Measurements from ENCODE around the gene GALNT11. TPM values are rescaled to one million over a fixed set of nuclear protein-coding genes. Genes with fewer than 3 reads are reported as not detected.

GALNT11 gene
- total and polyA plus RNA-seq, 2 of the 4 experiments (the other 2 are of a cell fraction) = 24.4 to 29.3 TPM

DNA sequence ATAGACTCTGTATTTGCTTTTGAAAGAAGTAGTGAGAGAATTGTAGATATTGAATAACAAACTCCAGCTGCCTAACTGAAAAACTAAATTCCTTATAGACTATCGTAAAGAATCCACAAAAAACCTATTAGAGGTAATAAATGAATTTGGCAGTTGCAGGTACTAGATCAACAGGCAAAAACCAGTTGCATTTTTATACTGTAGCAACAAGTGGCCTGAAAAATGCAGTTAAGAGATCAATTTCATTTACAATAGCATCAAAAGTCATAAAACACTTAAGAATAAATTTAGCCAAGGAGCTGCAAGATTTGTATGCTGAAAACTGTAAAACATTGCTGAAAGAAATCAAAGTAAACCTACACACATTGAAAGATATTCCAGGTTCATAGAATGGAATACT lies 70.3 kb downstream of the GALNT11 start:
- in situ Hi-C loops (cut with MboI; ENCODE audit: low sequenced_read_pairs) = no loop called here
- TF ChIP-seq, protein P1, sequence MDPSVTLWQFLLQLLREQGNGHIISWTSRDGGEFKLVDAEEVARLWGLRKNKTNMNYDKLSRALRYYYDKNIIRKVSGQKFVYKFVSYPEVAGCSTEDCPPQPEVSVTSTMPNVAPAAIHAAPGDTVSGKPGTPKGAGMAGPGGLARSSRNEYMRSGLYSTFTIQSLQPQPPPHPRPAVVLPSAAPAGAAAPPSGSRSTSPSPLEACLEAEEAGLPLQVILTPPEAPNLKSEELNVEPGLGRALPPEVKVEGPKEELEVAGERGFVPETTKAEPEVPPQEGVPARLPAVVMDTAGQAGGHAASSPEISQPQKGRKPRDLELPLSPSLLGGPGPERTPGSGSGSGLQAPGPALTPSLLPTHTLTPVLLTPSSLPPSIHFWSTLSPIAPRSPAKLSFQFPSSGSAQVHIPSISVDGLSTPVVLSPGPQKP (IDR thresholded peaks at IDR 0.05; ENCODE audit: borderline replicate concordance, low read depth, low read length) = no peak
- TF ChIP-seq, protein P2, sequence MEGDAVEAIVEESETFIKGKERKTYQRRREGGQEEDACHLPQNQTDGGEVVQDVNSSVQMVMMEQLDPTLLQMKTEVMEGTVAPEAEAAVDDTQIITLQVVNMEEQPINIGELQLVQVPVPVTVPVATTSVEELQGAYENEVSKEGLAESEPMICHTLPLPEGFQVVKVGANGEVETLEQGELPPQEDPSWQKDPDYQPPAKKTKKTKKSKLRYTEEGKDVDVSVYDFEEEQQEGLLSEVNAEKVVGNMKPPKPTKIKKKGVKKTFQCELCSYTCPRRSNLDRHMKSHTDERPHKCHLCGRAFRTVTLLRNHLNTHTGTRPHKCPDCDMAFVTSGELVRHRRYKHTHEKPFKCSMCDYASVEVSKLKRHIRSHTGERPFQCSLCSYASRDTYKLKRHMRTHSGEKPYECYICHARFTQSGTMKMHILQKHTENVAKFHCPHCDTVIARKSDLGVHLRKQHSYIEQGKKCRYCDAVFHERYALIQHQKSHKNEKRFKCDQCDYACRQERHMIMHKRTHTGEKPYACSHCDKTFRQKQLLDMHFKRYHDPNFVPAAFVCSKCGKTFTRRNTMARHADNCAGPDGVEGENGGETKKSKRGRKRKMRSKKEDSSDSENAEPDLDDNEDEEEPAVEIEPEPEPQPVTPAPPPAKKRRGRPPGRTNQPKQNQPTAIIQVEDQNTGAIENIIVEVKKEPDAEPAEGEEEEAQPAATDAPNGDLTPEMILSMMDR (conservative IDR thresholded peaks at IDR 0.05; ENCODE audit: low read depth, low read length) = no peak
- TF ChIP-seq MAFK (IDR thresholded peaks at IDR 0.05; ENCODE audit: low read depth, low read length) (no peak), BHLHE40 (IDR thresholded peaks at IDR 0.05; ENCODE audit: low read depth, low read length) (no peak), RFX5 (IDR thresholded peaks at IDR 0.05; ENCODE audit: low read depth, low read length) (no peak), CEBPB (IDR thresholded peaks at IDR 0.05; ENCODE audit: low read depth, low read length) (no peak), MAZ (IDR thresholded peaks at IDR 0.05; ENCODE audit: borderline replicate concordance, low read depth, low read length) (no peak), CHD1 (IDR thresholded peaks at IDR 0.05; ENCODE audit: low read depth, low read length) (no peak), RCOR1 (IDR thresholded peaks at IDR 0.05; ENCODE audit: insufficient replicate concordance, low read length) (no peak), NFE2L2 (IDR thresholded peaks at IDR 0.05; ENCODE audit: low read depth, low read length) (no peak), POLR2A (IDR thresholded peaks at IDR 0.05; ENCODE audit: low read depth, low read length) (no peak), SMC3 (IDR thresholded peaks at IDR 0.05; ENCODE audit: low read depth, low read length) (no peak), FOS (IDR thresholded peaks at IDR 0.05; ENCODE audit: low read depth, low read length) (no peak), MXI1 (IDR thresholded peaks at IDR 0.05; ENCODE audit: borderline replicate concordance, low read depth, low read length) (no peak), RAD21 (IDR thresholded peaks at IDR 0.05; ENCODE audit: low read length) (no peak)
- TF ChIP-seq, protein P3, sequence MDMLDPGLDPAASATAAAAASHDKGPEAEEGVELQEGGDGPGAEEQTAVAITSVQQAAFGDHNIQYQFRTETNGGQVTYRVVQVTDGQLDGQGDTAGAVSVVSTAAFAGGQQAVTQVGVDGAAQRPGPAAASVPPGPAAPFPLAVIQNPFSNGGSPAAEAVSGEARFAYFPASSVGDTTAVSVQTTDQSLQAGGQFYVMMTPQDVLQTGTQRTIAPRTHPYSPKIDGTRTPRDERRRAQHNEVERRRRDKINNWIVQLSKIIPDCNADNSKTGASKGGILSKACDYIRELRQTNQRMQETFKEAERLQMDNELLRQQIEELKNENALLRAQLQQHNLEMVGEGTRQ (IDR thresholded peaks at IDR 0.05; ENCODE audit: low read depth, low read length) = no peak

More for the DNA sequence above, 70.3 kb downstream of the GALNT11 start:
- ATAC-seq (ENCODE audit: low read depth) (no peak), DNase-seq (no peak)
- Histone ChIP-seq H3K9me3 (ENCODE audit: control insufficient read depth, insufficient read depth, low read length) (no peaks in the 10 kb centered on the region), H3K14ac (replicated peaks; ENCODE audit: low read depth, low read length) (no peak overlapping the region), H2BK120ac (ENCODE audit: low read depth, low read length) (no peak overlapping the region), H3K23ac (ENCODE audit: low read depth, low read length) (no peak overlapping the region), H3K56ac (ENCODE audit: extremely low read depth, insufficient read depth, low read length) (no peak overlapping the region), H2BK20ac (ENCODE audit: low read depth, low read length) (no peak overlapping the region), H3K18ac (ENCODE audit: low read depth, low read length) (no peak overlapping the region), H2BK15ac (ENCODE audit: low read depth, low read length) (no peak overlapping the region), H3K4me2 (ENCODE audit: low read depth, low read length) (no peak overlapping the region), H4K20me1 (ENCODE audit: insufficient read depth, low read length) (no peaks in the 10 kb centered on the region), H3K79me1 (ENCODE audit: low read depth in 1 of 2, low read length in 2 of 2) (peaks cover 5 to 11% of the 10 kb centered on the region in 2 experiments; a peak in 3 of 4 replicates), H2BK5ac (ENCODE audit: low read depth, low read length, poor library complexity, severe bottlenecking) (no peak overlapping the region), H3K4me1 (ENCODE audit: control insufficient read depth, insufficient read depth, low read length) (no peaks in the 10 kb centered on the region), H3K27me3 (ENCODE audit: control insufficient read depth, insufficient read depth, low read length) (no peaks in the 10 kb centered on the region), H4K8ac (ENCODE audit: low read depth in 2 of 2, low read length in 2 of 2) (no peak overlapping the region), H2AFZ (replicated peaks; ENCODE audit: low read length, poor library complexity) (no peak overlapping the region), H4K91ac (ENCODE audit: insufficient read depth, low read depth, low read length) (no peak overlapping the region), H3K4me3 (ENCODE audit: insufficient read depth, low read depth, low read length) (no peak overlapping the region), H3K9ac (ENCODE audit: low read depth, low read length) (no peak overlapping the region), H3K4ac (ENCODE audit: low read depth, low read length) (no peak overlapping the region), H2AK5ac (ENCODE audit: low read depth, low read length) (no peak overlapping the region), H3K9me1 (ENCODE audit: insufficient read depth, low read length) (0 out of 2 replicates have a peak, but pooled peaks cover 5% of the 10 kb centered on the region), H3K36me3 (ENCODE audit: control insufficient read depth, insufficient read depth, low read length) (peaks cover 1% of the 10 kb centered on the region; the same call in 1 of the 2 replicates), H2AK9ac (replicated peaks; ENCODE audit: low read depth, low read length, poor library complexity) (no peak overlapping the region), H3K27ac (ENCODE audit: insufficient read depth, low read length) (no peak overlapping the region), H4K5ac (ENCODE audit: low read depth, low read length) (no peak overlapping the region)
- no TSS peak for BruUV-seq (replicated peaks)
- POLR2A ChIA-PET (ENCODE audit: unreplicated experiment) = no interaction called here
- WGBS, 2 experiments (ENCODE audit: extremely low coverage in 2 of 2, insufficient read length in 1 of 2) = no CpG with 5 or more reads among the region's 1 CpG
- intact Hi-C loops (cut with micrococcal nuclease) (no loop called here), dilution Hi-C loops (cut with HindIII; ENCODE audit: low sequenced_read_pairs, unreplicated experiment) (no loop called here)
- CTCF ChIA-PET = no interaction called here

All from IMR-90 (cell line).